OCI-LY7 (cell line): ENCODE data around the gene LPP. TPM values are rescaled to one million over a fixed set of nuclear protein-coding genes. Genes with fewer than 3 reads are reported as not detected.

ENCODE experiments used
- BruUV-seq: library from RNA; stranded (reverse); fragments of 400-500 nt; replicated peaks from 2 replicates; lab custom pipeline; 2021; lab: Mats Ljungman, UMichigan
- CTCF ChIA-PET: fragments of 300-600 bp; sonication (Branson Sonifier 250); formaldehyde crosslinking; loops from one replicate; lab custom pipeline; 2022; ENCODE audit warnings: antibody characterized with exemption; ENCODE audit not compliant: unreplicated experiment; lab: Charles Lee
- POLR2A ChIA-PET: fragments of 300-600 bp; sonication (Branson Sonifier 250); formaldehyde crosslinking; loops from one replicate; lab custom pipeline; 2022; ENCODE audit warnings: antibody characterized with exemption; lab: Charles Lee
- DNase-seq: peaks from one replicate; pipeline ENCODE4 v3.0.0-alpha.2; 2015; ENCODE audit warnings: low spot score
- H2AFZ ChIP-seq: fragments of 200-600 bp; sonication (generic), shearing (Covaris generic); 2 replicates; pipeline ENCODE4 v1.6.1; 2014; ENCODE audit warnings: mild to moderate bottlenecking, antibody characterized with exemption, low read length, moderate library complexity
- H3K27ac ChIP-seq: fragments of 200-600 bp; sonication (generic); 2 replicates; pipeline ENCODE4 v1.5.1; 2014; ENCODE audit warnings: mixed run types, low read depth, mild to moderate bottlenecking, moderate library complexity, low read length, inconsistent platforms; ENCODE audit not compliant: poor library complexity, severe bottlenecking
- H3K36me3 ChIP-seq: fragments of 200-600 bp; sonication (generic); 2 replicates; pipeline ENCODE4 v1.6.1; 2014; ENCODE audit warnings: mild to moderate bottlenecking, antibody characterized with exemption, low read length, moderate library complexity, mixed read lengths; ENCODE audit not compliant: insufficient read depth
- H3K4me1 ChIP-seq: fragments of 200-600 bp; sonication (generic); 2 replicates; pipeline ENCODE4 v1.5.1; 2014; ENCODE audit warnings: mild to moderate bottlenecking, low read length; ENCODE audit not compliant: insufficient read depth, poor library complexity, severe bottlenecking
- H3K4me2 ChIP-seq: fragments of 200-600 bp; sonication (generic); 2 replicates; pipeline ENCODE4 v1.6.1; 2014; ENCODE audit warnings: mild to moderate bottlenecking, low read length
- H3K4me3 ChIP-seq: fragments of 200-600 bp; sonication (generic); 2 replicates; pipeline ENCODE4 v1.5.1; 2014; ENCODE audit warnings: mild to moderate bottlenecking, low read depth, low read length; ENCODE audit not compliant: poor library complexity, severe bottlenecking
- H3K79me2 ChIP-seq: fragments of 200-600 bp; sonication (generic); 2 replicates; pipeline ENCODE4 v1.6.1; 2016; ENCODE audit warnings: low read depth, mild to moderate bottlenecking, low read length, moderate library complexity, mixed read lengths; ENCODE audit not compliant: insufficient read depth
- H3K9me2 ChIP-seq: fragments of 200-600 bp; sonication (generic); 2 replicates; pipeline ENCODE4 v1.6.1; 2016; ENCODE audit warnings: mild to moderate bottlenecking, low read length, mixed read lengths; ENCODE audit not compliant: insufficient read depth
- H3K9me3 ChIP-seq: fragments of 200-600 bp; sonication (generic); 2 replicates; pipeline ENCODE4 v1.6.1; 2014; ENCODE audit warnings: mild to moderate bottlenecking, mixed run types, low read length, mixed read lengths
- H4K20me1 ChIP-seq: fragments of 200-600 bp; sonication (generic); 2 replicates; pipeline ENCODE4 v1.6.1; 2014; ENCODE audit warnings: mild to moderate bottlenecking, antibody characterized with exemption, low read length, moderate library complexity, mixed read lengths; ENCODE audit not compliant: insufficient read depth
- EZH2phosphoT487 ChIP-seq: fragments of 200-600 bp; sonication (generic); IDR thresholded peaks from 2 replicates; pipeline ENCODE4 v1.6.1; 2018; ENCODE audit warnings: low read depth, borderline replicate concordance, mild to moderate bottlenecking, mixed run types, antibody characterized with exemption, low read length, moderate library complexity, mixed read lengths
- intact Hi-C: fragments of 100-400 bp; cut with micrococcal nuclease; formaldehyde crosslinking; loops from one replicate; pipeline ENCODE4 v1.10.0; 2022; ENCODE audit not compliant: unreplicated experiment
- total RNA-seq, 2 experiments: library from RNA; depleted of rRNA in 1 of 2; stranded (reverse); fragments of >200 nt in 1 of 2; shearing (Covaris generic) in 1 of 2; gene quantifications; 2 replicates each; pipeline ENCODE4 v1.2.3, GENCODE V29; 2014 to 2022
- TF ChIP-seq, protein P1 (sequence below): fragments of 200-600 bp; sonication (generic); conservative IDR thresholded peaks from 2 replicates; pipeline ENCODE4 v1.5.1; 2014; ENCODE audit warnings: mild to moderate bottlenecking, antibody characterized with exemption, low read length, moderate library complexity, mixed read lengths

The LPP gene
- total RNA-seq, 2 experiments from 2014 or later = 10.9 to 119 TPM

DNA sequence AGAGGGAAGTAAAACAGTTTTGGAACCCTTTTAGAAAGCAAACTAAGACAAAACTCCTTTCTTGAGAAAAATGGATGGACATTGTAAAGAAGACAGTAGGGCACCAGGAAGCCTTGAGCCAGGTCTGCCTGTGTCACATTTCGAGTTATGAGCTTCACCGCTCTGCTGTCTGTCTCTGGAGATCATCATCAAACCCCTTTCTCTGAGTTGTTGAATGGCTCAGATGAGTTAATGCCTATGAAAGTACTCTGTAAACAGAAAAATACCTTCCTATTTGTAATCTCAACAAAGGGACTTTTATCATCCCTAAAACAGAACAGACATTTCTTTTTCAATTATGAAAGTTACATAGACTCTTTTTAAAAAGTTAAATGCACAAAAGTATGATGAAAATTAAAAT lies 145.8 kb downstream of the LPP start:
- Histone ChIP-seq H2AFZ (no peak overlapping the region), H3K4me2 (no peak overlapping the region), H3K4me3 (no peak overlapping the region), H3K9me3 (no peaks in the 10 kb centered on the region), H4K20me1 (no peaks in the 10 kb centered on the region), H3K9me2 (no peaks in the 10 kb centered on the region), H3K4me1 (peaks cover 54% of the 10 kb centered on the region), H3K27ac (no peak overlapping the region), H3K79me2 (no peaks in the 10 kb centered on the region), H3K36me3 (no peaks in the 10 kb centered on the region)
- intact Hi-C loops = no loop called here
- TF ChIP-seq EZH2phosphoT487 = no peak
- TF ChIP-seq, protein P1, sequence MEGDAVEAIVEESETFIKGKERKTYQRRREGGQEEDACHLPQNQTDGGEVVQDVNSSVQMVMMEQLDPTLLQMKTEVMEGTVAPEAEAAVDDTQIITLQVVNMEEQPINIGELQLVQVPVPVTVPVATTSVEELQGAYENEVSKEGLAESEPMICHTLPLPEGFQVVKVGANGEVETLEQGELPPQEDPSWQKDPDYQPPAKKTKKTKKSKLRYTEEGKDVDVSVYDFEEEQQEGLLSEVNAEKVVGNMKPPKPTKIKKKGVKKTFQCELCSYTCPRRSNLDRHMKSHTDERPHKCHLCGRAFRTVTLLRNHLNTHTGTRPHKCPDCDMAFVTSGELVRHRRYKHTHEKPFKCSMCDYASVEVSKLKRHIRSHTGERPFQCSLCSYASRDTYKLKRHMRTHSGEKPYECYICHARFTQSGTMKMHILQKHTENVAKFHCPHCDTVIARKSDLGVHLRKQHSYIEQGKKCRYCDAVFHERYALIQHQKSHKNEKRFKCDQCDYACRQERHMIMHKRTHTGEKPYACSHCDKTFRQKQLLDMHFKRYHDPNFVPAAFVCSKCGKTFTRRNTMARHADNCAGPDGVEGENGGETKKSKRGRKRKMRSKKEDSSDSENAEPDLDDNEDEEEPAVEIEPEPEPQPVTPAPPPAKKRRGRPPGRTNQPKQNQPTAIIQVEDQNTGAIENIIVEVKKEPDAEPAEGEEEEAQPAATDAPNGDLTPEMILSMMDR = no peak
- ChIA-PET POLR2A (interaction anchor here (0.6 kb wide), 1 partner anchor 243 kb away, joined by 3 read pairs; no protein-coding TSS in a partner anchor), CTCF (no interaction called here)
- no TSS peak for BruUV-seq
- DNase-seq = no peak

DNA sequence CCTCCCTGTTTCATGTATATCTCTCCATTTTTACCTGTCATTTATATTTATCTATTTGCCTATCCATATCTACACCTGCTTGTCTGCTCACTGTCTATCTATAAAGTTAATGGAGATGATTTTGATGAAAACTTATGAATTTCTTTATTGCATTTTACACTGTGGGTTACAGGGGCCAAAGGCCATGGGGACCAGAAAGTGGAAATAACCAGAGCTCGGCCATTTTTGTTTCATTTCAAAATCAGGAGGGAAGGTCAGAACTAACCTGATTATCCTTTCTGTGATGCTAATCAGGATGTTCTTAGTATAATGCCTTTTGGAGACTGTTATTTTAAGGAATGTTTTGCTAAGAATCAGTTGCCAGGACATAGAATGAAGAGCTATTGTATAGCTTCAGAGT lies 147.2 kb downstream of the LPP start:
- no peak for DNase-seq
- intact Hi-C loops = no loop called here
- H2AFZ ChIP-seq = no peak overlapping the region
- no peaks in the 10 kb centered on the region for H4K20me1 ChIP-seq
- no peak for TF ChIP-seq EZH2phosphoT487
- TF ChIP-seq, protein P1 = no peak
- no TSS peak for BruUV-seq
- no peaks in the 10 kb centered on the region for H3K9me2 ChIP-seq
- POLR2A ChIA-PET = interaction anchor here (0.6 to 1.4 kb wide), 4 partner anchors 12 to 80 kb away, joined by 3 to 5 read pairs (median 4); no protein-coding TSS in a partner anchor
- H3K4me1 ChIP-seq = peaks cover 47% of the 10 kb centered on the region
- no peak overlapping the region for H3K4me3 ChIP-seq
- H3K9me3 ChIP-seq = no peaks in the 10 kb centered on the region; the same call in 1 of the 2 replicates
- no peaks in the 10 kb centered on the region; the same call in 1 of the 2 replicates for H3K36me3 ChIP-seq
- H3K79me2 ChIP-seq = no peaks in the 10 kb centered on the region
- CTCF ChIA-PET = interaction anchor here (1.1 kb wide), 1 partner anchor 13 kb away, joined by 3 read pairs; no protein-coding TSS in a partner anchor
- no peak overlapping the region for H3K27ac ChIP-seq
- H3K4me2 ChIP-seq = no peak overlapping the region

DNA sequence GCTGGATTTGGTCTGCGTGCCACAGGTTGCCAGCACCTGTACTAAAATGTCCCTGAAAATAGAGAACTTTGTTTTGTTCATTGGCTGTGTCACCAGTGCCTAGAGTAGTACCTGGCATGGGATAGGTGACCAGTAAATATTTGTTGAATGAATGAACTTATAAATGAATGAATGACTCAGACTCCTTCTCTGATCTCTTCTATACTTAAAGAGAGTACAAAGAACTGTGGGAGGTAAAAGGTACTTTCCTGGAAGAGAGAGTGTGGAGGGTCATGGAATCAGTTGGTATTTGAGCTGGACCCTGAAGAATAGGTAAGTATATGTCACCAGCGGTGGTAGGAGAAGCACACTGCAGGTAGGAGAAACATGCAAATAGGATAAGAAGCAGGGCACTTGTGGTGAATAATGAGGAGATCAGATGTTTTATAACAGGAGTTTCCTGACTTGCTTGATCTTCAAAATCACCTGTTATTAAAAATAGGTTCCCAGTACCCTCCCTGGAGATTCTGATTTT lies 149.4 kb downstream of the LPP start:
- intact Hi-C loops = no loop called here
- Histone ChIP-seq H3K9me2 (no peaks in the 10 kb centered on the region), H3K4me2 (no peak overlapping the region), H3K27ac (no peak overlapping the region), H3K79me2 (no peaks in the 10 kb centered on the region), H3K36me3 (peaks cover 7% of the 10 kb centered on the region; the same call in 1 of the 2 replicates), H3K4me3 (no peak overlapping the region), H3K9me3 (no peaks in the 10 kb centered on the region; the same call in 1 of the 2 replicates), H2AFZ (no peak overlapping the region), H4K20me1 (no peaks in the 10 kb centered on the region), H3K4me1 (peaks cover 33% of the 10 kb centered on the region)
- POLR2A ChIA-PET = interaction anchor here (0.7 to 1.1 kb wide), 5 partner anchors 8 to 165 kb away, joined by 3 to 4 read pairs (median 3); no protein-coding TSS in a partner anchor
- CTCF ChIA-PET = no interaction called here
- no TSS peak for BruUV-seq
- no peak for TF ChIP-seq EZH2phosphoT487
- TF ChIP-seq, protein P1 = no peak
- no peak for DNase-seq
